GM23338 (cell line): ENCODE results near the gene RFX8. TPM values are rescaled to one million over a fixed set of nuclear protein-coding genes. Genes with fewer than 3 reads are reported as not detected.
A peak's percentile ranks its signal among the peaks of the same experiment; 100 is the strongest.

Source experiments
- ATAC-seq: fragments of 200-7000 bp; cut with Tn5 transposase; 3 replicates; pipeline ENCODE4 v1.9.1; 2020
- DNase-seq: peaks from one replicate; pipeline ENCODE4 v3.0.0-alpha.2; 2015; ENCODE audit warnings: low spot score
- H2AFZ ChIP-seq: fragments of 200-600 bp; sonication (generic); 2 replicates; pipeline ENCODE4 v1.8.0; 2016; ENCODE audit warnings: antibody characterized with exemption, mild to moderate bottlenecking, moderate library complexity
- H3F3A ChIP-seq: fragments of 200-600 bp; sonication (generic); replicated peaks from 2 replicates; pipeline ENCODE4 v1.8.0; 2017; ENCODE audit warnings: antibody characterized with exemption, mixed run types, low read depth
- H3K27ac ChIP-seq: fragments of 200-600 bp; sonication (generic); 2 replicates; pipeline ENCODE4 v1.6.1; 2016; ENCODE audit warnings: low read depth
- H3K27me3 ChIP-seq: fragments of 200-600 bp; sonication (generic); 2 replicates; pipeline ENCODE4 v1.8.0; 2016; ENCODE audit warnings: mild to moderate bottlenecking, mixed run types, moderate library complexity; ENCODE audit not compliant: insufficient read depth
- H3K36me3 ChIP-seq: fragments of 200-600 bp; sonication (generic); 2 replicates; pipeline ENCODE4 v1.8.0; 2016; ENCODE audit warnings: mild to moderate bottlenecking; ENCODE audit not compliant: insufficient read depth
- H3K4me1 ChIP-seq: fragments of 200-600 bp; sonication (generic); 2 replicates; pipeline ENCODE4 v1.8.0; 2016; ENCODE audit warnings: mild to moderate bottlenecking, moderate library complexity; ENCODE audit not compliant: insufficient read depth
- H3K4me2 ChIP-seq: fragments of 200-600 bp; sonication (generic); 2 replicates; pipeline ENCODE4 v1.7.1; 2017; ENCODE audit warnings: mixed run types
- H3K4me3 ChIP-seq: fragments of 200-600 bp; sonication (generic); 2 replicates; pipeline ENCODE4 v1.6.1; 2016; ENCODE audit warnings: mixed run types
- H3K79me2 ChIP-seq: fragments of 200-600 bp; sonication (generic); replicated peaks from 2 replicates; pipeline ENCODE4 v1.8.0; 2017; ENCODE audit warnings: mild to moderate bottlenecking; ENCODE audit not compliant: insufficient read depth
- H3K9me2 ChIP-seq: fragments of 200-600 bp; sonication (generic); 2 replicates; pipeline ENCODE4 v1.8.0; 2017; ENCODE audit not compliant: insufficient read depth
- H4K20me1 ChIP-seq: fragments of 200-600 bp; sonication (generic); replicated peaks from 2 replicates; pipeline ENCODE4 v1.8.0; 2017; ENCODE audit warnings: mild to moderate bottlenecking; ENCODE audit not compliant: insufficient read depth
- H3K27ac Mint-ChIP-seq: 2 replicates; pipeline ENCODE4 v1.8.0; 2020; ENCODE audit warnings: inconsistent platforms, mild to moderate bottlenecking, moderate library complexity, mixed read lengths
- H3K27me3 Mint-ChIP-seq: 3 replicates; pipeline ENCODE4 v1.8.0; 2022; ENCODE audit warnings: low read depth, mild to moderate bottlenecking, moderate library complexity, mixed read lengths, inconsistent platforms; ENCODE audit not compliant: insufficient read depth, poor library complexity
- H3K36me3 Mint-ChIP-seq: 3 replicates; pipeline ENCODE4 v1.8.0; 2021; ENCODE audit warnings: low read depth, mild to moderate bottlenecking, inconsistent platforms, moderate library complexity, mixed read lengths
- H3K4me1 Mint-ChIP-seq: 3 replicates; pipeline ENCODE4 v1.8.0; 2020; ENCODE audit warnings: mild to moderate bottlenecking, inconsistent platforms, mixed read lengths
- H3K4me3 Mint-ChIP-seq: 3 replicates; pipeline ENCODE4 v1.8.0; 2021; ENCODE audit warnings: moderate library complexity, mild to moderate bottlenecking, inconsistent platforms, mixed read lengths
- H3K9me3 Mint-ChIP-seq: 3 replicates; pipeline ENCODE4 v1.8.0; 2020; ENCODE audit warnings: moderate library complexity, mild to moderate bottlenecking, inconsistent platforms, mixed read lengths
- ETS1 ChIP-seq: IDR thresholded peaks from 2 replicates; pipeline ENCODE4 v1.6.1; 2016; ENCODE audit warnings: antibody characterized with exemption
- EZH2 ChIP-seq: fragments of 200-600 bp; sonication (generic); IDR thresholded peaks from one replicate; pipeline ENCODE4 v1.8.0; 2017; ENCODE audit warnings: antibody characterized with exemption, mild to moderate bottlenecking, low read depth; ENCODE audit not compliant: unreplicated experiment
- EZH2phosphoT487 ChIP-seq: fragments of 200-600 bp; sonication (generic); IDR thresholded peaks from one replicate; pipeline ENCODE4 v1.8.1; 2018; ENCODE audit warnings: antibody characterized with exemption; ENCODE audit not compliant: unreplicated experiment
- JUNB ChIP-seq: IDR thresholded peaks from one replicate; pipeline ENCODE4 v1.6.1; 2016; ENCODE audit warnings: antibody characterized with exemption; ENCODE audit not compliant: unreplicated experiment
- REST ChIP-seq: IDR thresholded peaks from one replicate; pipeline ENCODE4 v1.6.1; 2018; ENCODE audit warnings: antibody characterized with exemption; ENCODE audit not compliant: unreplicated experiment
- STAT1 ChIP-seq: IDR thresholded peaks from one replicate; pipeline ENCODE4 v1.6.1; 2016; ENCODE audit warnings: antibody characterized with exemption; ENCODE audit not compliant: unreplicated experiment
- polyA plus RNA-seq: library from polyadenylated mRNA; unstranded; fragments of >200 nt; fragmentation: Nextera tagmentation; extraction: Ambion mirVana; gene quantifications from 2 replicates; pipeline ENCODE4 v1.2.1, GENCODE V29; 2016
- total RNA-seq: library from RNA; depleted of rRNA; stranded (reverse); fragments of >200 nt; shearing (Covaris generic); gene quantifications from 2 replicates; pipeline ENCODE4 v1.2.3, GENCODE V29; 2014
- TF ChIP-seq, protein P1 (sequence below), 2 experiments: fragments of 200-600 bp in 1 of 2; sonication (generic) in 1 of 2; conservative IDR thresholded peaks; 2 replicates each; pipeline versions ENCODE4 v1.5.1 to v1.6.1; 2016 to 2017; ENCODE audit warnings: antibody characterized with exemption in 2 of 2, low read depth in 2 of 2, mild to moderate bottlenecking in 2 of 2, moderate library complexity in 1 of 2
- TF ChIP-seq, protein P2 (sequence below): fragments of 250-450 bp; sonication (Bioruptor Pico); IDR thresholded peaks from 2 replicates; pipeline ENCODE4 v1.5.0; 2020; ENCODE audit warnings: mild to moderate bottlenecking, moderate library complexity

The RFX8 gene
- total and polyA plus RNA-seq, 2 experiments from 2014 or later = 0.65 to 1.5 TPM

DNA sequence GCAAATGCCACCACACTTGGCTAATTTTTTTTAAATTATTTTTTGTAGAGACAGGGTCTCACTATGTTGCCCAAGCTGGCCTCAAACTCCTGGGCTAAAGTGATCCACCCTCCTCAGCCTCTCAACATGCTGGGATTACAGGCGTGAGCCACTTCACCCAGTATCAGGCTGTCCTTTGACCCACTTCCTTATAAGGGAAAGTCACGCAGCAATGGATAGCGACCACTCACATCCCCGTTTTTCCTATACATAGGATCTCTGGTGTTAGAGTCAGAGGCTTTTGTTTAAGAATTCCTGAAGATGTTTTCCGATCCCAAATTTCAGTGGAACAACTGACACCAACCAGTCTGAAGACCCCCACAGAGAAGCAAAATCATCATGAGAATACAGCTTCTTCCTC is 41.4 kb upstream of the RFX8 start:
- H3K36me3 Mint-ChIP-seq = peaks cover 23% of the 10 kb centered on the region
- Histone ChIP-seq H3K27me3 (no peaks in the 10 kb centered on the region), H3K27ac (no peak overlapping the region), H3K79me2 (no peaks in the 10 kb centered on the region), H3K4me1 (peaks cover 27% of the 10 kb centered on the region), H3K36me3 (peaks cover 4% of the 10 kb centered on the region; the same call in 1 of the 2 replicates), H3K4me2 (no peak overlapping the region), H4K20me1 (no peaks in the 10 kb centered on the region), H3F3A (no peaks in the 10 kb centered on the region), H2AFZ (no peak overlapping the region), H3K4me3 (no peak overlapping the region), H3K9me2 (peaks cover 7% of the 10 kb centered on the region; the same call in 1 of the 2 replicates)
- DNase-seq (peak; percentile 15), ATAC-seq (no peak)
- H3K4me3 Mint-ChIP-seq = no peak overlapping the region
- H3K9me3 Mint-ChIP-seq = peaks cover 16% of the 10 kb centered on the region
- TF ChIP-seq, protein P1, sequence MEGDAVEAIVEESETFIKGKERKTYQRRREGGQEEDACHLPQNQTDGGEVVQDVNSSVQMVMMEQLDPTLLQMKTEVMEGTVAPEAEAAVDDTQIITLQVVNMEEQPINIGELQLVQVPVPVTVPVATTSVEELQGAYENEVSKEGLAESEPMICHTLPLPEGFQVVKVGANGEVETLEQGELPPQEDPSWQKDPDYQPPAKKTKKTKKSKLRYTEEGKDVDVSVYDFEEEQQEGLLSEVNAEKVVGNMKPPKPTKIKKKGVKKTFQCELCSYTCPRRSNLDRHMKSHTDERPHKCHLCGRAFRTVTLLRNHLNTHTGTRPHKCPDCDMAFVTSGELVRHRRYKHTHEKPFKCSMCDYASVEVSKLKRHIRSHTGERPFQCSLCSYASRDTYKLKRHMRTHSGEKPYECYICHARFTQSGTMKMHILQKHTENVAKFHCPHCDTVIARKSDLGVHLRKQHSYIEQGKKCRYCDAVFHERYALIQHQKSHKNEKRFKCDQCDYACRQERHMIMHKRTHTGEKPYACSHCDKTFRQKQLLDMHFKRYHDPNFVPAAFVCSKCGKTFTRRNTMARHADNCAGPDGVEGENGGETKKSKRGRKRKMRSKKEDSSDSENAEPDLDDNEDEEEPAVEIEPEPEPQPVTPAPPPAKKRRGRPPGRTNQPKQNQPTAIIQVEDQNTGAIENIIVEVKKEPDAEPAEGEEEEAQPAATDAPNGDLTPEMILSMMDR (conservative IDR thresholded peaks at IDR 0.05; ENCODE audit: low read depth in 2 of 2) = no peak
- TF ChIP-seq JUNB (no peak), REST (no peak), ETS1 (no peak), EZH2phosphoT487 (no peak), EZH2 (no peak), STAT1 (no peak)
- peaks cover 9% of the 10 kb centered on the region for H3K27me3 Mint-ChIP-seq
- H3K4me1 Mint-ChIP-seq = peaks cover 34% of the 10 kb centered on the region
- H3K27ac Mint-ChIP-seq = no peak overlapping the region

GRCh38 chr2:101515477-101515876 is 40.6 kb upstream of the RFX8 start:
- Histone ChIP-seq H3K4me1 (peaks cover 27% of the 10 kb centered on the region), H3F3A (no peaks in the 10 kb centered on the region), H3K4me3 (no peak overlapping the region), H3K36me3 (peaks cover 4% of the 10 kb centered on the region; the same call in 1 of the 2 replicates), H3K9me2 (peaks cover under 1% of the 10 kb centered on the region; the same call in 1 of the 2 replicates), H3K27me3 (no peaks in the 10 kb centered on the region), H3K27ac (no peak overlapping the region), H3K79me2 (no peaks in the 10 kb centered on the region), H2AFZ (peak overlapping the region; percentile 88; the same call in 1 of the 2 replicates), H3K4me2 (no peak overlapping the region), H4K20me1 (no peaks in the 10 kb centered on the region)
- no peak for DNase-seq
- Mint-ChIP-seq H3K27ac (no peak overlapping the region), H3K4me1 (peaks cover 34% of the 10 kb centered on the region), H3K36me3 (peaks cover 23% of the 10 kb centered on the region), H3K9me3 (peaks cover 16% of the 10 kb centered on the region), H3K27me3 (peaks cover 9% of the 10 kb centered on the region), H3K4me3 (no peak overlapping the region)
- no peak for ATAC-seq
- TF ChIP-seq STAT1 (no peak), EZH2phosphoT487 (no peak), EZH2 (no peak), JUNB (no peak)
- TF ChIP-seq, protein P2, sequence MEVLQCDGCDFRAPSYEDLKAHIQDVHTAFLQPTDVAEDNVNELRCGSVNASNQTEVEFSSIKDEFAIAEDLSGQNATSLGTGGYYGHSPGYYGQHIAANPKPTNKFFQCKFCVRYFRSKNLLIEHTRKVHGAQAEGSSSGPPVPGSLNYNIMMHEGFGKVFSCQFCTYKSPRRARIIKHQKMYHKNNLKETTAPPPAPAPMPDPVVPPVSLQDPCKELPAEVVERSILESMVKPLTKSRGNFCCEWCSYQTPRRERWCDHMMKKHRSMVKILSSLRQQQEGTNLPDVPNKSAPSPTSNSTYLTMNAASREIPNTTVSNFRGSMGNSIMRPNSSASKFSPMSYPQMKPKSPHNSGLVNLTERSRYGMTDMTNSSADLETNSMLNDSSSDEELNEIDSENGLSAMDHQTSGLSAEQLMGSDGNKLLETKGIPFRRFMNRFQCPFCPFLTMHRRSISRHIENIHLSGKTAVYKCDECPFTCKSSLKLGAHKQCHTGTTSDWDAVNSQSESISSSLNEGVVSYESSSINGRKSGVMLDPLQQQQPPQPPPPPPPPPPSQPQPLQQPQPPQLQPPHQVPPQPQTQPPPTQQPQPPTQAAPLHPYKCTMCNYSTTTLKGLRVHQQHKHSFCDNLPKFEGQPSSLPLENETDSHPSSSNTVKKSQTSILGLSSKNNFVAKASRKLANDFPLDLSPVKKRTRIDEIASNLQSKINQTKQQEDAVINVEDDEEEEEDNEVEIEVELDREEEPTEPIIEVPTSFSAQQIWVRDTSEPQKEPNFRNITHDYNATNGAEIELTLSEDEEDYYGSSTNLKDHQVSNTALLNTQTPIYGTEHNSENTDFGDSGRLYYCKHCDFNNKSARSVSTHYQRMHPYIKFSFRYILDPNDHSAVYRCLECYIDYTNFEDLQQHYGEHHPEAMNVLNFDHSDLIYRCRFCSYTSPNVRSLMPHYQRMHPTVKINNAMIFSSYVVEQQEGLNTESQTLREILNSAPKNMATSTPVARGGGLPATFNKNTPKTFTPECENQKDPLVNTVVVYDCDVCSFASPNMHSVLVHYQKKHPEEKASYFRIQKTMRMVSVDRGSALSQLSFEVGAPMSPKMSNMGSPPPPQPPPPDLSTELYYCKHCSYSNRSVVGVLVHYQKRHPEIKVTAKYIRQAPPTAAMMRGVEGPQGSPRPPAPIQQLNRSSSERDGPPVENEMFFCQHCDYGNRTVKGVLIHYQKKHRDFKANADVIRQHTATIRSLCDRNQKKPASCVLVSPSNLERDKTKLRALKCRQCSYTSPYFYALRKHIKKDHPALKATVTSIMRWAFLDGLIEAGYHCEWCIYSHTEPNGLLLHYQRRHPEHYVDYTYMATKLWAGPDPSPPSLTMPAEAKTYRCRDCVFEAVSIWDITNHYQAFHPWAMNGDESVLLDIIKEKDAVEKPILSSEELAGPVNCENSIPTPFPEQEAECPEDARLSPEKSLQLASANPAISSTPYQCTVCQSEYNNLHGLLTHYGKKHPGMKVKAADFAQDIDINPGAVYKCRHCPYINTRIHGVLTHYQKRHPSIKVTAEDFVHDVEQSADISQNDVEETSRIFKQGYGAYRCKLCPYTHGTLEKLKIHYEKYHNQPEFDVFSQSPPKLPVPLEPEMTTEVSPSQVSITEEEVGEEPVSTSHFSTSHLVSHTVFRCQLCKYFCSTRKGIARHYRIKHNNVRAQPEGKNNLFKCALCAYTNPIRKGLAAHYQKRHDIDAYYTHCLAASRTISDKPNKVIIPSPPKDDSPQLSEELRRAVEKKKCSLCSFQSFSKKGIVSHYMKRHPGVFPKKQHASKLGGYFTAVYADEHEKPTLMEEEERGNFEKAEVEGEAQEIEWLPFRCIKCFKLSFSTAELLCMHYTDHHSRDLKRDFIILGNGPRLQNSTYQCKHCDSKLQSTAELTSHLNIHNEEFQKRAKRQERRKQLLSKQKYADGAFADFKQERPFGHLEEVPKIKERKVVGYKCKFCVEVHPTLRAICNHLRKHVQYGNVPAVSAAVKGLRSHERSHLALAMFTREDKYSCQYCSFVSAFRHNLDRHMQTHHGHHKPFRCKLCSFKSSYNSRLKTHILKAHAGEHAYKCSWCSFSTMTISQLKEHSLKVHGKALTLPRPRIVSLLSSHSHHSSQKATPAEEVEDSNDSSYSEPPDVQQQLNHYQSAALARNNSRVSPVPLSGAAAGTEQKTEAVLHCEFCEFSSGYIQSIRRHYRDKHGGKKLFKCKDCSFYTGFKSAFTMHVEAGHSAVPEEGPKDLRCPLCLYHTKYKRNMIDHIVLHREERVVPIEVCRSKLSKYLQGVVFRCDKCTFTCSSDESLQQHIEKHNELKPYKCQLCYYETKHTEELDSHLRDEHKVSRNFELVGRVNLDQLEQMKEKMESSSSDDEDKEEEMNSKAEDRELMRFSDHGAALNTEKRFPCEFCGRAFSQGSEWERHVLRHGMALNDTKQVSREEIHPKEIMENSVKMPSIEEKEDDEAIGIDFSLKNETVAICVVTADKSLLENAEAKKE (CRISPR knock-in tag) = no peak
